ENCODE measurements around the gene SIGLEC14.
"Not testable (repeated sequence)": the region's sequence is repeated elsewhere in the genome, so short reads cannot be mapped to it uniquely, and the experiment has no call there.

SIGLEC14 gene

DNA sequence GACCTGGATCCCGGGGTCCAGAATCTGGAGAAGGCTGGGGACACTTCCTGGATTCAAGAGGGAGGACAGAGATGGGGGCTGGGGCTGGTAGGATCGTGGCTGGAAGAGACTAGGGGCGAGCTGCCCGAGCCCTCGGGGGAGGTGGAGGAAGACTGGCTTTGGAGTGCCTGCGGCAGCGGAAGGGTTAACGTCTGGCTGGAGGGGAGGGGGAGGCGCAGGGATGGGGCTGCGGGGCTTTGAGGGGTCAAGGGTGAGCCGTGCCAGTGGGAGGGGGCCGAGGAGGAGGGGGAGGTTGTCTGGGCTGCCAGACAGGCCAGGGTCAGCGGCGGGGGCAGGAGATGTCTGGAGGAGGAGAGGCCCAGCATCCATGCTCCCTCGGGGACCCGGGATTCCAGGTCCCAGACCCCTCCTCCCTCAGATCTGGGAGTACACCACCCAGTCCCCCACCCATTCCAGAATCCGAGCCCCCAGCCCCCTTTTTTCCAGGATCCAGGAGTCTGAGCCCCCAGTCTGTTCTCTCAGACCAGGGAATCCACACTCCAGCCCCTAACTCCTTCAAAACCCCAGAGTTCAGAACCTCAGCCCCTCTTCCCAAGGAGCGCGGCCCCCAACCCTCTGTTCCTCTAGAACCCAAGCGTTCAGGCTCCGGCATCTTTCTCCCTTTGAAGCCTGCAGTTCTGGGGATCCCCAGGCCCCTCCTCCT, 43.3 kb upstream of the SIGLEC14 start:
- peaks cover 6% of the 10 kb centered on the region for H3K36me3 ChIP-seq (ENCODE audit: insufficient read depth, low read depth, low read length)
- H3K4me3 ChIP-seq (ENCODE audit: low read length) = peak overlapping the region; percentile 81
- H3K4me1 ChIP-seq (ENCODE audit: insufficient read depth, low read length) = peaks cover 12% of the 10 kb centered on the region; the same call in 1 of the 2 replicates
- 0 out of 2 replicates have a peak, but pooled peaks cover 4% of the 10 kb centered on the region for H3K9me3 ChIP-seq (ENCODE audit: insufficient read depth, low read depth, low read length)
- H3K27ac ChIP-seq (ENCODE audit: low read length) = no peak overlapping the region
- H3K9ac ChIP-seq (ENCODE audit: low read depth, low read length) = peak overlapping the region; percentile 77; the same call in 1 of the 2 replicates
- H3K27me3 ChIP-seq (ENCODE audit: insufficient read depth, low read length) = no peaks in the 10 kb centered on the region

GRCh38 chr19:51688671-51689571, 42.3 kb upstream of the SIGLEC14 start:
- Histone ChIP-seq H3K27ac (ENCODE audit: low read length) (no peak overlapping the region), H3K9ac (ENCODE audit: low read depth, low read length) (peak overlapping the region; percentile 77; the same call in 1 of the 2 replicates), H3K36me3 (ENCODE audit: insufficient read depth, low read depth, low read length) (0 out of 2 replicates have a peak, but pooled peaks cover 4% of the 10 kb centered on the region), H3K9me3 (ENCODE audit: insufficient read depth, low read depth, low read length) (0 out of 2 replicates have a peak, but pooled peaks cover 4% of the 10 kb centered on the region), H3K4me3 (ENCODE audit: low read length) (peak overlapping the region; percentile 81), H3K27me3 (ENCODE audit: insufficient read depth, low read length) (no peaks in the 10 kb centered on the region), H3K4me1 (ENCODE audit: insufficient read depth, low read length) (peaks cover 12% of the 10 kb centered on the region; the same call in 1 of the 2 replicates)

- Histone ChIP-seq H3K9me3 (ENCODE audit: insufficient read depth, low read depth, low read length) (0 out of 2 replicates have a peak, but pooled peaks cover 6% of the 10 kb centered on the region), H3K9ac (ENCODE audit: low read depth, low read length) (peak overlapping the region; percentile 77; the same call in 1 of the 2 replicates), H3K4me1 (ENCODE audit: insufficient read depth, low read length) (peaks cover 12% of the 10 kb centered on the region; the same call in 1 of the 2 replicates), H3K27me3 (ENCODE audit: insufficient read depth, low read length) (no peaks in the 10 kb centered on the region), H3K27ac (ENCODE audit: low read length) (no peak overlapping the region), H3K36me3 (ENCODE audit: insufficient read depth, low read depth, low read length) (no peaks in the 10 kb centered on the region), H3K4me3 (ENCODE audit: low read length) (peak overlapping the region; percentile 81)
Observed at GRCh38 chr19:51687791-51688670, 41.4 kb upstream of the SIGLEC14 start.

- Histone ChIP-seq H3K27me3 (ENCODE audit: insufficient read depth, low read length) (no peaks in the 10 kb centered on the region), H3K4me1 (ENCODE audit: insufficient read depth, low read length) (peaks cover 8% of the 10 kb centered on the region; the same call in 1 of the 2 replicates), H3K27ac (ENCODE audit: low read length) (no peak overlapping the region), H3K36me3 (ENCODE audit: insufficient read depth, low read depth, low read length) (no peaks in the 10 kb centered on the region), H3K9me3 (ENCODE audit: insufficient read depth, low read depth, low read length) (0 out of 2 replicates have a peak, but pooled peaks cover 6% of the 10 kb centered on the region), H3K4me3 (ENCODE audit: low read length) (no peak overlapping the region), H3K9ac (ENCODE audit: low read depth, low read length) (no peak overlapping the region)
Observed at GRCh38 chr19:51686171-51686570, 39.5 kb upstream of the SIGLEC14 start.

GRCh38 chr19:51681286-51681941, 34.8 kb upstream of the SIGLEC14 start:
- Histone ChIP-seq H3K27me3 (ENCODE audit: insufficient read depth, low read length) (no peaks in the 10 kb centered on the region), H3K27ac (ENCODE audit: low read length) (no peak overlapping the region), H3K4me3 (ENCODE audit: low read length) (no peak overlapping the region), H3K9me3 (ENCODE audit: insufficient read depth, low read depth, low read length) (0 out of 2 replicates have a peak, but pooled peaks cover 6% of the 10 kb centered on the region), H3K36me3 (ENCODE audit: insufficient read depth, low read depth, low read length) (no peaks in the 10 kb centered on the region), H3K9ac (ENCODE audit: low read depth, low read length) (no peak overlapping the region), H3K4me1 (ENCODE audit: insufficient read depth, low read length) (no peaks in the 10 kb centered on the region)

DNA sequence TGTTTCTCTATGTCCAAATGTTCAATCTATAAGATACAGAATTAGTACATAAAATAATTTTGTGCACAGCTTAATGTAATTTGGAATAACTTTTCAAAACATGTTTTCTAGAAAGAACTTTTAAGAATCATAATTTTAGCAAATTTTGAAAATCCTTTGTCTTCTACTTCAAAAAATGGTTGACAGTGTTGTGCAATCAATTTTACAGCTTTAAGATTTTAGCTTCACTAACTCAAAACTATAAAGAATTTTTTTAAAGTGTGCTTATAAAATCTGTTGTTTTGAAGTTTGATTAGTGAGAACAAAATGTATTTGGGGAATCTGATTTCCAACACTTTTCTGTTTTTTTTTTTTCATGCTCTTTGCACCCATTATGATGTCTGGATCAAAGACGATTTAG, 33.8 kb upstream of the SIGLEC14 start:
- Histone ChIP-seq H3K9ac (ENCODE audit: low read depth, low read length) (no peak overlapping the region), H3K4me1 (ENCODE audit: insufficient read depth, low read length) (no peaks in the 10 kb centered on the region), H3K36me3 (ENCODE audit: insufficient read depth, low read depth, low read length) (no peaks in the 10 kb centered on the region), H3K9me3 (ENCODE audit: insufficient read depth, low read depth, low read length) (0 out of 2 replicates have a peak, but pooled peaks cover 2% of the 10 kb centered on the region), H3K4me3 (ENCODE audit: low read length) (no peak overlapping the region), H3K27ac (ENCODE audit: low read length) (no peak overlapping the region), H3K27me3 (ENCODE audit: insufficient read depth, low read length) (no peaks in the 10 kb centered on the region)

DNA sequence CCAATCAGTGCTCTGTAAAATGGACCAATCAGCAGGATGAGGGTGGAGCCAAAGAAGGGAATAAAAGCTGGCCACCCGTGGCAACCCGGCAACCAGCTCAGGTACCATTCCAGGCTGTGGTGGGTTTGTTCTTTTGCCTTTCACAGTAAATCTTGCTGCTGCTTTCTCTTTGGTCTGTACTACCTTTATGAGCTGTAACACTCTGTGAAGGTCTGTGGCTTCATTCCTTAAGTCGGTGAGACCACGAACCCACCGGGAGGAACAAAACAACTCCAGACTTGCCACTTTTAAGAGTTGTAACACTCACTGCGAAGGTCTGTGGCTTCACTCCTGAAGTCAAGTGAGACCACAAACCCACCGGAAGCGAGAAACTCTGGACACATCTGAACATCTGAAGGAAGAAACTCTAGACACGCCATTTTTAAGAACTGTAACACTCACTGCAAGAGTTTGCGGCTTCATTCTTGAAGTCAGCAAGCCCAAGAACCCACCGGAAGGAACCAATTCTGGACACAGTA, 30.0 kb upstream of the SIGLEC14 start:
- Histone ChIP-seq H3K27ac (ENCODE audit: low read length) (no peak overlapping the region), H3K9me3 (ENCODE audit: insufficient read depth, low read depth, low read length) (no peaks in the 10 kb centered on the region; the same call in 1 of the 2 replicates)

DNA sequence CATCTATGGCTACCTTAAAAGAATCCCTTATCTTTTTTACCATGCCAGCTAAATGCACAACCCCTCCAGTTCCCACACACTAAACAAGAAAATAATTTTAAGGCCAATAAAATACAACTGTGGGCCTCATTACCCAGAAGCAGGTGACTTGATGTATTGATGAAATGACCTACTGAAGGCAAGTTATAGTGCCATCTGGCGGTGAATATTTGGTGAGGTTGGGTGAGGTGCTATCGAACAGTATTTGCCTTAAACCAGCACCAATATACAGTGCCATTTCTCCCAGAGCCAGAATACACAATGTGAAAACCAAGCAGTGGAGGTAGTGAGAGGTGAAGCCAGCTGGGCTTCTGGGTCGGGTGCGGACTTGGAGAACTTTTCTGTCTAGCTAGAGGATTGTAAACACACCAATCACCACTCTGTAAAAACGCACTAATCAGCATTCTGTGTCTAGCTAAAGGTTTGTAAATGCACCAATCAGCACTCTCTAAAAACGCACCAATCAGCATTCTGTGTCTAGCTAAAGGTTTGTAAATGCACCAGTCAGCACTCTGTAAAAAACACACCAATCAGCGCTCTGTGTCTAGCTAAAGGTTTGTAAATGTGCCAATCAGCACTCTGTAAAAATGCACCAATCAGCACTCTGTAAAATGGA, 29.4 kb upstream of the SIGLEC14 start:
- H3K27ac ChIP-seq (ENCODE audit: low read length); H3K9ac ChIP-seq (ENCODE audit: low read depth, low read length); H3K9me3 ChIP-seq (ENCODE audit: insufficient read depth, low read depth, low read length); H3K4me3 ChIP-seq (ENCODE audit: low read length); H3K4me1 ChIP-seq (ENCODE audit: insufficient read depth, low read length); H3K36me3 ChIP-seq (ENCODE audit: insufficient read depth, low read depth, low read length); H3K27me3 ChIP-seq (ENCODE audit: insufficient read depth, low read length): not testable (repeated sequence)

More for the DNA sequence above, 30.0 kb upstream of the SIGLEC14 start:
- Histone ChIP-seq H3K4me1 (ENCODE audit: insufficient read depth, low read length) (no peaks in the 10 kb centered on the region), H3K9ac (ENCODE audit: low read depth, low read length) (no peak overlapping the region), H3K27me3 (ENCODE audit: insufficient read depth, low read length) (no peaks in the 10 kb centered on the region), H3K36me3 (ENCODE audit: insufficient read depth, low read depth, low read length) (no peaks in the 10 kb centered on the region), H3K4me3 (ENCODE audit: low read length) (no peak overlapping the region)

DNA sequence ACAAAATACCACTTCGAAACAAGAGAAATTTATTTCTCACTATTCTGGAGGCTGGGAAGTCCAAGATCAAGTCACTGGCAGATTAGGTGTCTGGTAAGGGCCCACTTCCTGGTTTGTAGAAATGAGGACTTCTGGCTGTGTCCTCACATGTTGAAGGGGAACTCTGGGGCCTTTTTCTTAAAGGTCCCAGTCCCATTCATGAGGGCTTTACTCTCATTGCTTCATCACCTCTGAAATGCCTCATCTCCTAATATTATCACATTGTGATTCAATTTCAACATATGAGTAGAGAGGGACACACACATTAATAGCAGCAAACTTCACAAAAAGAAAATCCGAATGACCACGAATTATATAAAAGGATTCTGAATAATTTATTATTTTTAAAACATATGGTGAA, 21.6 kb upstream of the SIGLEC14 start:
- no peak overlapping the region for H3K9ac ChIP-seq (ENCODE audit: low read depth, low read length)

GRCh38 chr19:51664997-51665396, 18.4 kb upstream of the SIGLEC14 start:
- H3K27me3 ChIP-seq (ENCODE audit: insufficient read depth, low read length) = no peaks in the 10 kb centered on the region
- no peak overlapping the region for H3K27ac ChIP-seq (ENCODE audit: low read length)
- no peaks in the 10 kb centered on the region for H3K36me3 ChIP-seq (ENCODE audit: insufficient read depth, low read depth, low read length)
- no peaks in the 10 kb centered on the region; the same call in 1 of the 2 replicates for H3K9me3 ChIP-seq (ENCODE audit: insufficient read depth, low read depth, low read length)
- H3K4me1 ChIP-seq (ENCODE audit: insufficient read depth, low read length) = no peaks in the 10 kb centered on the region
- no peak overlapping the region for H3K4me3 ChIP-seq (ENCODE audit: low read length)
- H3K9ac ChIP-seq (ENCODE audit: low read depth, low read length) = no peak overlapping the region

More for the DNA sequence above, 21.6 kb upstream of the SIGLEC14 start:
- Histone ChIP-seq H3K36me3 (ENCODE audit: insufficient read depth, low read depth, low read length) (no peaks in the 10 kb centered on the region), H3K27me3 (ENCODE audit: insufficient read depth, low read length) (no peaks in the 10 kb centered on the region), H3K27ac (ENCODE audit: low read length) (no peak overlapping the region), H3K4me3 (ENCODE audit: low read length) (no peak overlapping the region), H3K4me1 (ENCODE audit: insufficient read depth, low read length) (no peaks in the 10 kb centered on the region), H3K9me3 (ENCODE audit: insufficient read depth, low read depth, low read length) (no peaks in the 10 kb centered on the region; the same call in 1 of the 2 replicates)
